Measurements from ENCODE around the gene GNAT3.

The GNAT3 gene

GRCh38 chr7:80453699-80454340 lies 58.0 kb downstream of the GNAT3 start:
- H3K9me3 ChIP-seq (ENCODE audit: control extremely low read depth in 1 of 5, control insufficient read depth in 4 of 5, insufficient read depth in 2 of 5, low read depth in 1 of 5, low read length in 4 of 5), result no peaks in the 10 kb centered on the region
- H3K4me1 ChIP-seq (ENCODE audit: control extremely low read depth in 1 of 4, control insufficient read depth in 4 of 4, insufficient read depth in 4 of 4, low read length in 3 of 4), result peaks cover 2 to 7% (median 4%) of the 10 kb centered on the region in 4 experiments
- H3K27me3 ChIP-seq (replicated peaks in 2 of 5; ENCODE audit: control insufficient read depth in 4 of 5, insufficient read depth in 5 of 5, low read length in 4 of 5), result no peaks in the 10 kb centered on the region
- peak; percentile 43 to 48 (median 44) for DNase-seq
- POLR2A ChIA-PET, result no interaction called here
- H3K4me3 ChIP-seq (ENCODE audit: control insufficient read depth in 1 of 7, extremely low read depth in 1 of 7, insufficient read depth in 4 of 7, low read depth in 2 of 7, low read length in 6 of 7), result no peak overlapping the region
- no CpG with 5 or more reads among the region's 2 CpGs for WGBS (ENCODE audit: insufficient coverage)
- no peak overlapping the region for H3K27ac ChIP-seq (ENCODE audit: insufficient read depth in 1 of 2, low read depth in 1 of 2, low read length in 2 of 2, poor library complexity in 1 of 2, severe bottlenecking in 2 of 2)
- CTCF ChIA-PET, result interaction anchor here (0.8 kb wide), 1 partner anchor 25 kb away, joined by 3 read pairs; no protein-coding TSS in a partner anchor
- no peaks in the 10 kb centered on the region for H3K36me3 ChIP-seq (ENCODE audit: control insufficient read depth in 4 of 4, insufficient read depth in 4 of 4, low read length in 3 of 4)

GRCh38 chr7:80450621-80451308 lies 61.1 kb downstream of the GNAT3 start:
- DNase-seq, result peak; percentile 68 to 93 (median 91)

DNA sequence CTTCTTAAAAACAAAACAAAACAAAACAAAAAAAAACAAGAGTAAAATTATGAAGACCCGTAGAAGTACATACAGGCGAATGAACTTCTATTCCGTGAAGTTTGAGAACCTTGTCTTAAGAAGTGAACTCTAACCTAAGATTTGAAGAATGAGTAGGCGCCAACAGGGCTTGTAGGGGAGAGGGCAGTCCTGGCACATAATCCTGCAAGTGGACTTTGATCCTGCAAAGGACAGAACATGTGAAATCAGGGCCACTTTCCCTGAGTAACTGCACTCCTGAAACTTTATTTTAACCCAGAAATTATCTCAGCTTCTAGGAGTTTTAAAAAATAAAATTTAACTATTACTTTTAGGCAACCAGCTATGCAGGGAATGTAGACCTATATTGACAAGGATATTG lies 62.0 kb downstream of the GNAT3 start:
- no peak overlapping the region for H3K4me3 ChIP-seq (ENCODE audit: control insufficient read depth in 1 of 7, extremely low read depth in 1 of 7, insufficient read depth in 4 of 7, low read depth in 2 of 7, low read length in 6 of 7)
- H3K27ac ChIP-seq (ENCODE audit: insufficient read depth in 1 of 2, low read depth in 1 of 2, low read length in 2 of 2, poor library complexity in 1 of 2, severe bottlenecking in 2 of 2), result no peak overlapping the region
- POLR2A ChIA-PET, result no interaction called here
- H3K36me3 ChIP-seq (ENCODE audit: control insufficient read depth in 4 of 4, insufficient read depth in 4 of 4, low read length in 3 of 4), result no peaks in the 10 kb centered on the region
- WGBS (ENCODE audit: insufficient coverage), result 100% methylated on average over 4 of the region's 4 CpGs
- H3K4me1 ChIP-seq (ENCODE audit: control extremely low read depth in 1 of 4, control insufficient read depth in 4 of 4, insufficient read depth in 4 of 4, low read length in 3 of 4), result peaks cover 2 to 7% (median 4%) of the 10 kb centered on the region in 4 experiments
- no peaks in the 10 kb centered on the region for H3K9me3 ChIP-seq (ENCODE audit: control extremely low read depth in 1 of 5, control insufficient read depth in 4 of 5, insufficient read depth in 2 of 5, low read depth in 1 of 5, low read length in 4 of 5)
- no peaks in the 10 kb centered on the region for H3K27me3 ChIP-seq (replicated peaks in 2 of 5; ENCODE audit: control insufficient read depth in 4 of 5, insufficient read depth in 5 of 5, low read length in 4 of 5)
- DNase-seq, result no peak
- CTCF ChIA-PET, result interaction anchor here (1.4 to 1.5 kb wide), 2 partner anchors 16 to 214 kb away, joined by 4 to 7 read pairs; no protein-coding TSS in a partner anchor

More at GRCh38 chr7:80450621-80451308, 61.1 kb downstream of the GNAT3 start:
- ChIA-PET POLR2A (no interaction called here), CTCF (interaction anchor here (0.8 to 1.8 kb wide), 7 partner anchors 17 to 377 kb away, joined by 3 to 11 read pairs (median 5); no protein-coding TSS in a partner anchor)
- H3K4me1 ChIP-seq (ENCODE audit: control extremely low read depth in 1 of 4, control insufficient read depth in 4 of 4, insufficient read depth in 4 of 4, low read length in 3 of 4), result peaks cover 2 to 7% (median 4%) of the 10 kb centered on the region in 4 experiments
- WGBS (ENCODE audit: insufficient coverage), result 80% methylated on average over 1 of the region's 6 CpGs
- no peak overlapping the region for H3K4me3 ChIP-seq (ENCODE audit: control insufficient read depth in 1 of 7, extremely low read depth in 1 of 7, insufficient read depth in 4 of 7, low read depth in 2 of 7, low read length in 6 of 7)
- no peaks in the 10 kb centered on the region for H3K27me3 ChIP-seq (replicated peaks in 2 of 5; ENCODE audit: control insufficient read depth in 4 of 5, insufficient read depth in 5 of 5, low read length in 4 of 5)
- H3K36me3 ChIP-seq (ENCODE audit: control insufficient read depth in 4 of 4, insufficient read depth in 4 of 4, low read length in 3 of 4), result no peaks in the 10 kb centered on the region
- H3K9me3 ChIP-seq (ENCODE audit: control extremely low read depth in 1 of 5, control insufficient read depth in 4 of 5, insufficient read depth in 2 of 5, low read depth in 1 of 5, low read length in 4 of 5), result no peaks in the 10 kb centered on the region
- H3K27ac ChIP-seq (ENCODE audit: insufficient read depth in 1 of 2, low read depth in 1 of 2, low read length in 2 of 2, poor library complexity in 1 of 2, severe bottlenecking in 2 of 2), result no peak overlapping the region

DNA sequence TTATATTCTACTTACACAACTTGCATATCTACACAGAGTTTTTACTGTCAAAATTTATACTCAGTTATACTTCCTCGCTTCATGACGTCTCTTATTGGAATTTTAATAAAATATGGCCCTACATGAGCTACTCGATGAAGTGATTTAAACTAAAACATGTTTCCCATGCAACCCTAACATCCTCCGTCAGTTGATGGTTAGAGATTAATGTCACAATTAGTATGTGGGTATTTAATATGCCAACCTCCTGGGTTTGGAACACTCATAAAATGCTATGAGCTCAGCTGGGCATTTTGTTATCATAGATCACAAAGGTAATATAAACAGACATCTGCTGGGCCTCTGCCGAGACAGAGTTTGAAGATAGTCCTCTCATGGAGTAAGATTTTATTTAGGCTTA lies 66.5 kb downstream of the GNAT3 start:
- ChIA-PET CTCF (interaction anchor here (0.7 to 1.2 kb wide), 2 partner anchors 213 to 1113 kb away, joined by 3 to 4 read pairs; no protein-coding TSS in a partner anchor), POLR2A (no interaction called here)
- WGBS (ENCODE audit: insufficient coverage), result 100% methylated on average over 1 of the region's 5 CpGs
- H3K27ac ChIP-seq (ENCODE audit: insufficient read depth in 1 of 2, low read depth in 1 of 2, low read length in 2 of 2, poor library complexity in 1 of 2, severe bottlenecking in 2 of 2), result no peak overlapping the region
- H3K4me1 ChIP-seq (ENCODE audit: control extremely low read depth in 1 of 4, control insufficient read depth in 4 of 4, insufficient read depth in 4 of 4, low read length in 3 of 4), result peaks cover 0 to under 1% (median under 1%) of the 10 kb centered on the region in 4 experiments
- no peak overlapping the region for H3K4me3 ChIP-seq (ENCODE audit: control insufficient read depth in 1 of 7, extremely low read depth in 1 of 7, insufficient read depth in 4 of 7, low read depth in 2 of 7, low read length in 6 of 7)
- H3K27me3 ChIP-seq (replicated peaks in 2 of 5; ENCODE audit: control insufficient read depth in 4 of 5, insufficient read depth in 5 of 5, low read length in 4 of 5), result no peaks in the 10 kb centered on the region
- DNase-seq, result no peak
- H3K9me3 ChIP-seq (ENCODE audit: control extremely low read depth in 1 of 5, control insufficient read depth in 4 of 5, insufficient read depth in 2 of 5, low read depth in 1 of 5, low read length in 4 of 5), result no peaks in the 10 kb centered on the region
- no peaks in the 10 kb centered on the region for H3K36me3 ChIP-seq (ENCODE audit: control insufficient read depth in 4 of 4, insufficient read depth in 4 of 4, low read length in 3 of 4)

DNA sequence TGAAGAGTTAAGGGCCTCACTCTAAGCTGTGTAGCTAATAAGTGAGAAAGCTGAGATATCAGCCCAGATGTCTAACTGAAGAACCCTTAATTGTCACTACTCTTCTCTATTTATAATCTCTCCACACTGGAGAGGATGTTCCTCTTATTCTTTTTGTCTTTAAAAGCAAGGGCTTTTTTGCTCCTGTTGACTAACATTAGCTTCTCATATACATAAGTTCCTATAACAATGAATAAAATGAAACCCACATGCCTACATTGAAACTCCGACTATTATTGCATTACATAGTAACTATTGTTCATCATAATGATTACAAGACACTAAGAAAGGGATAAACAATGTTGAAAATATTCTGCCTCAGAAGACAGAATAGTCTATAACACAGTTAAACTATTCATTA lies 67.1 kb downstream of the GNAT3 start:
- Histone ChIP-seq H3K4me3 (ENCODE audit: control insufficient read depth in 1 of 7, extremely low read depth in 1 of 7, insufficient read depth in 4 of 7, low read depth in 2 of 7, low read length in 6 of 7) (no peak overlapping the region), H3K4me1 (ENCODE audit: control extremely low read depth in 1 of 4, control insufficient read depth in 4 of 4, insufficient read depth in 4 of 4, low read length in 3 of 4) (peaks cover 0 to 5% (median 2%) of the 10 kb centered on the region in 4 experiments), H3K27me3 (replicated peaks in 2 of 5; ENCODE audit: control insufficient read depth in 4 of 5, insufficient read depth in 5 of 5, low read length in 4 of 5) (no peaks in the 10 kb centered on the region), H3K36me3 (ENCODE audit: control insufficient read depth in 4 of 4, insufficient read depth in 4 of 4, low read length in 3 of 4) (no peaks in the 10 kb centered on the region), H3K9me3 (ENCODE audit: control extremely low read depth in 1 of 5, control insufficient read depth in 4 of 5, insufficient read depth in 2 of 5, low read depth in 1 of 5, low read length in 4 of 5) (no peaks in the 10 kb centered on the region), H3K27ac (ENCODE audit: insufficient read depth in 1 of 2, low read depth in 1 of 2, low read length in 2 of 2, poor library complexity in 1 of 2, severe bottlenecking in 2 of 2) (no peak overlapping the region)
- no peak for DNase-seq
- ChIA-PET POLR2A (no interaction called here), CTCF (interaction anchor here (1.0 to 1.2 kb wide), 2 partner anchors 16 to 214 kb away, joined by 4 to 5 read pairs; no protein-coding TSS in a partner anchor)
- 100% methylated on average over 1 of the region's 1 CpG for WGBS (ENCODE audit: insufficient coverage)

DNA sequence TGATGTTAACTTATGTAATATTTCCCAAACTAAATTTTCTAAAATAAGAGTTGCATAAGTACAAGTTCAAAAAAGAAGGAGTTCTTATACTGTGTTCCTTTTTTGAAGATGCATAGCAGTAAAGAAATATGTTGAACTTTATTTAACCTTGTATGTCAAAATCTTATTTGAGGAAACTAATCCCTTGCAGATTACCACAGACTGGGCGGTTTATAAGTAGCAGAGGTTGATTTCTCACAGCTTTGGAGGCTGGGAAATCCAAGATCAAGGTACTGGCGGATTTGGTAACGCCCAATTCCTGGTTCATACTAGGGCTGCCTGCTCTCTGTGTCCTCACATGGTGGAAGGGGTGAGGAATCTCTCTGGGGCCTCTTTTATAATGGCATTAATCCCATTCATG lies 68.5 kb downstream of the GNAT3 start:
- POLR2A ChIA-PET, result interaction anchor here (0.7 kb wide), 1 partner anchor 63 kb away, joined by 3 read pairs; no protein-coding TSS in a partner anchor
- no peaks in the 10 kb centered on the region for H3K36me3 ChIP-seq (ENCODE audit: control insufficient read depth in 4 of 4, insufficient read depth in 4 of 4, low read length in 3 of 4)
- CTCF ChIA-PET, result no interaction called here
- no peak overlapping the region for H3K4me3 ChIP-seq (ENCODE audit: control insufficient read depth in 1 of 7, extremely low read depth in 1 of 7, insufficient read depth in 4 of 7, low read depth in 2 of 7, low read length in 6 of 7)
- peak in 2 of 3 donors; percentile 11 to 39 for DNase-seq
- no peaks in the 10 kb centered on the region for H3K27me3 ChIP-seq (replicated peaks in 2 of 5; ENCODE audit: control insufficient read depth in 4 of 5, insufficient read depth in 5 of 5, low read length in 4 of 5)
- H3K27ac ChIP-seq (ENCODE audit: insufficient read depth in 1 of 2, low read depth in 1 of 2, low read length in 2 of 2, poor library complexity in 1 of 2, severe bottlenecking in 2 of 2), result no peak overlapping the region
- H3K9me3 ChIP-seq (ENCODE audit: control extremely low read depth in 1 of 5, control insufficient read depth in 4 of 5, insufficient read depth in 2 of 5, low read depth in 1 of 5, low read length in 4 of 5), result no peaks in the 10 kb centered on the region
- H3K4me1 ChIP-seq (ENCODE audit: control extremely low read depth in 1 of 4, control insufficient read depth in 4 of 4, insufficient read depth in 4 of 4, low read length in 3 of 4), result peaks cover 0 to 5% (median 2%) of the 10 kb centered on the region in 4 experiments
- WGBS (ENCODE audit: insufficient coverage), result 100% methylated on average over 2 of the region's 3 CpGs

GRCh38 chr7:80440883-80441282 lies 71.0 kb downstream of the GNAT3 start:
- Histone ChIP-seq H3K27ac (ENCODE audit: insufficient read depth in 1 of 2, low read depth in 1 of 2, low read length in 2 of 2, poor library complexity in 1 of 2, severe bottlenecking in 2 of 2) (no peak overlapping the region), H3K4me1 (ENCODE audit: control extremely low read depth in 1 of 4, control insufficient read depth in 4 of 4, insufficient read depth in 4 of 4, low read length in 3 of 4) (peaks cover 0 to 5% (median 2%) of the 10 kb centered on the region in 4 experiments), H3K27me3 (replicated peaks in 2 of 5; ENCODE audit: control insufficient read depth in 4 of 5, insufficient read depth in 5 of 5, low read length in 4 of 5) (no peaks in the 10 kb centered on the region), H3K9me3 (ENCODE audit: control extremely low read depth in 1 of 5, control insufficient read depth in 4 of 5, insufficient read depth in 2 of 5, low read depth in 1 of 5, low read length in 4 of 5) (peaks cover 0 to 4% (median 0%) of the 10 kb centered on the region in 5 experiments), H3K4me3 (ENCODE audit: control insufficient read depth in 1 of 7, extremely low read depth in 1 of 7, insufficient read depth in 4 of 7, low read depth in 2 of 7, low read length in 6 of 7) (no peak overlapping the region), H3K36me3 (ENCODE audit: control insufficient read depth in 4 of 4, insufficient read depth in 4 of 4, low read length in 3 of 4) (no peaks in the 10 kb centered on the region)
- ChIA-PET POLR2A (no interaction called here), CTCF (interaction anchor here (4.6 kb wide), 1 partner anchor 12 kb away, joined by 23 read pairs; no protein-coding TSS in a partner anchor)
- no CpG with 5 or more reads among the region's 2 CpGs for WGBS (ENCODE audit: insufficient coverage)
- no peak for DNase-seq

All from common myeloid progenitor, CD34-positive (primary cell).